Subcutaneous adipose tissue (tissue), 4 donors: ENCODE results near the gene UCP3. TPM values are rescaled to one million over a fixed set of nuclear protein-coding genes. Genes with fewer than 3 reads are reported as not detected.

ENCODE experiments used
- CTCF ChIP-seq: fragments of 450-650 bp; IDR thresholded peaks from one replicate; pipeline ENCODE4 v1.5.1; 2016; ENCODE audit warnings: low read depth, mild to moderate bottlenecking, control low read depth, antibody characterized with exemption, moderate library complexity
- total RNA-seq, 4 donors: library from RNA; depleted of rRNA; stranded (reverse); fragments of >200 nt; gene quantifications; one replicate each; pipeline ENCODE4 v1.1.0, GENCODE V29; 2016

The UCP3 gene
- total RNA-seq, 4 donors from 2014 or later: 0.44 to 1.7 (median 0.78) TPM

GRCh38 chr11:74024261-74025029 lies 15.6 kb upstream of the UCP3 start:
- no peak for TF ChIP-seq CTCF

- TF ChIP-seq CTCF: no peak
These were observed 14.4 kb upstream of the UCP3 start for GRCh38 chr11:74023276-74023675.

DNA sequence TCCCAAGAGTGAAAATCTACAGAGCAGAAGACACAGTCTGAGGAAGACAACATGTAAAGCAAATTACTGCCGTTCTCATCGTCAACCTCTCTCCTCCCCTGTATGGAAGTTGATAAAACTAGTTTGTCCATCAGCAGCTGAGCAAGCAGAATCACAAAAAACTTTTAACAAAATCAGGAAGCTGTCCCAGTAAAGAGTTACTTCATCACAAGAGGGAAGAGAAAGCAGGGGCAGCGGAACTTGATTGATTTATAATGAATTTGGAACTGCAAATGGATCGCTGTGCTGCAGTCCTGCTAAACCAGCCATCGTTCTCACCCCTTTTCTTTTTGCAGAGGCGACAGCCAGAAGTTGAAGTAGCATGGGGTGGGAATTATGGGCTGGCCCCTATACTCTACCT lies 13.7 kb upstream of the UCP3 start:
- TF ChIP-seq CTCF: no peak

GRCh38 chr11:74021998-74022397 lies 13.1 kb upstream of the UCP3 start:
- TF ChIP-seq CTCF: no peak

GRCh38 chr11:74020539-74020938 lies 11.7 kb upstream of the UCP3 start:
- no peak for TF ChIP-seq CTCF

DNA sequence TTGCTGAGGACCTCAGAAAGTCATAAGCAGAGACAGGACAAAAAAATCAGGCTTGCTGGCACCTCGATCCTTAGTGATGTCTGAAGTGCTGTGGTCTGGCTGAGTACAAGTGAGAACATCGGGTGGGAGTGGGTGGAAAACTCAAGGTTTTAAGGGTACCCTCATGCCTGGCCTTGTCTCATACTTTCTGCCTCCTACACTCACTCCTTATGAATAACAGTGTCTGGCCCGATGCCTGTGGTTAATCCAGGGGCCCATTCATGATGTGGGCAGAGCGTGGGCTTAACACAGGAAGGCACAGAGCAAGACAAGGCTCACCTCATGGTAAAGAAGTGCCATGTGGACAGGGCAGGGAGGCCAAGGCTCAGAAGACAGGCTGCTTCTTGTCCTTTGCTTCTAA lies 11.0 kb upstream of the UCP3 start:
- TF ChIP-seq CTCF: no peak

GRCh38 chr11:74019104-74019738 lies 10.3 kb upstream of the UCP3 start:
- TF ChIP-seq CTCF: no peak
